Activated naive CD8-positive, alpha-beta T cell treated with anti-CD3 and anti-CD28 coated beads, Interleukin-2, amount 50 U/mL, for 24 hours (primary cell): ENCODE measurements around the gene THSD8.
"Not testable (repeated sequence)": the region's sequence is repeated elsewhere in the genome, so short reads cannot be mapped to it uniquely, and the experiment has no call there.

Experiments
- ATAC-seq: fragments of 150-1000 bp; cut with Tn5 transposase; one replicate; pipeline ENCODE4 v1.10.0; 2021
- DNase-seq: peaks from one replicate; pipeline ENCODE4 v3.0.0; 2021
- H3K27ac Mint-ChIP-seq: one replicate; pipeline ENCODE4 v1.8.0; 2021; ENCODE audit warnings: mild to moderate bottlenecking, mixed read lengths
- H3K27me3 Mint-ChIP-seq: one replicate; pipeline ENCODE4 v1.8.0; 2021; ENCODE audit warnings: mixed read lengths
- H3K36me3 Mint-ChIP-seq: one replicate; pipeline ENCODE4 v1.8.0; 2021; ENCODE audit warnings: low read depth, mixed read lengths
- H3K4me1 Mint-ChIP-seq: one replicate; pipeline ENCODE4 v1.8.0; 2021; ENCODE audit warnings: mixed read lengths
- H3K4me3 Mint-ChIP-seq: one replicate; pipeline ENCODE4 v1.8.0; 2021; ENCODE audit warnings: mild to moderate bottlenecking, moderate library complexity, mixed read lengths
- H3K9me3 Mint-ChIP-seq: one replicate; pipeline ENCODE4 v1.8.0; 2021; ENCODE audit warnings: mixed read lengths

The THSD8 gene

DNA sequence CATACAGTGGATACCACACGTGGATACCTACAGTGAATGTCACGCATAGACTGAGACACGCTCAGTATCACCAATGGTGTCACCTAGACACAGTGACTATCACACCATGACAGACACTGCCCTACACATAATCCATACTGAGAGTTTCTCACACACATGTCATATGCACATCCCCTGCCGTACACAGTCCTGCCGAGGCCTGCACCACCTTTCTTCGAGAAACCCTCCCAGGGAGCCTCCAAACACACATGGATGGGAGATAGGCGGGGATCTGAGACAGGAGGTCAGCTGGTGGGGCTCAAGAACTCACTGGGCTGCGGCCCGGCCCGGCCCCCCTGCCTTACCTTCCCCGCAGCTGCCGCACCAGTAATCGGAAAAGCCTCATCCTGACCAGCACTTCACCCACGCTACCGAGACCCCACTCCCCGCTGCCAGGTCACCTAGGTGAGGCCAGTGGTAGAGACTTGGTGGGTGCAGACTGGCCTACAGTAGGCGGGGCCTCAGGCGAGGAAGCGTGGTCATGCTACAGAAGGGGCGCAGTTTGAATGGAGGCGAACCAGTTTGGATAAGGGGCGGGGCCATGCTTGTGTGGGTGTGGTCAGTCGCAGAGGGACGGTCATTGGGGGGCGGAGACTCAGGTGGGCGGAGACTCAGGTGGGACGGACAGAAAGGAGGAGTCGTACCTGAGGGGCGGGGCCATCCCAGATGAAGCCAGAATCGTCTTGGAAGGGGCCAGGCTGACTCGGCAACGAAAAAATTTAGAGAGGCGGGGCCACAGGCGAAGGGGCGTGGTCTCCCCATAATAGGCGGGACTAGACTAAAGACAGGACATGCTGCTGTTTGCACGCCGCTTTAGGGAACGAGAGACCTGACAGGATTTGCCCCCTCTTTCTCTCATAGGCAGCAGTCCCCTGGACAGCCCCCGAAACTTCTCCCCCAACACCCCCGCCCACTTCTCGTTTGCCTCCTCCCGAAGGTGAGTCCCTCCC lies 38.5 kb downstream of the THSD8 start:
- DNase-seq: peak; percentile 71
- peaks cover 26% of the 10 kb centered on the region for H3K4me1 Mint-ChIP-seq
- no peak overlapping the region for H3K27ac Mint-ChIP-seq
- ATAC-seq: no peak
- H3K36me3 Mint-ChIP-seq: no peaks in the 10 kb centered on the region
- H3K27me3 Mint-ChIP-seq: peaks cover 76% of the 10 kb centered on the region
- H3K4me3 Mint-ChIP-seq: no peak overlapping the region
- H3K9me3 Mint-ChIP-seq: no peaks in the 10 kb centered on the region

DNA sequence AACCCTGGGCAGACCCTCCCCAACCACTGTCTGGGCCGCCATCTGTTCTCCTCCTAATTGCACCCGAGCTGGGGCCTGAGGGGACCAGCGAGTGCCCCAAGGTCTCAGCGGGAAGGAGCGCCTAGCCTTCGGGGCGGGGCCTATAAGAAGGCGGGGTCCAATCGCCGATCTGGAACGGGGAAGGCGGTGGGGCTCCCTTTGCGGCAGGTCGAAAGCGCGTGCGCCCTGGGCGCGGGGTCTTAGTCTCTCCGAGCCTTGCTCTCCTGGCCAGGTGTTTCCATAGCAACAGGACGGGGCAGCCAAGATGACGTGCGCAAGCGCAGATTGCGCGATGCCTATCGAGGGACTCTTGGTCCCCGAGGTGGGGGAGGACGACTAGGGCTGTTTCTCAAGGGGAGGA lies 39.2 kb downstream of the THSD8 start:
- H3K4me3 Mint-ChIP-seq: no peak overlapping the region
- DNase-seq: no peak
- peaks cover 26% of the 10 kb centered on the region for H3K4me1 Mint-ChIP-seq

DNA sequence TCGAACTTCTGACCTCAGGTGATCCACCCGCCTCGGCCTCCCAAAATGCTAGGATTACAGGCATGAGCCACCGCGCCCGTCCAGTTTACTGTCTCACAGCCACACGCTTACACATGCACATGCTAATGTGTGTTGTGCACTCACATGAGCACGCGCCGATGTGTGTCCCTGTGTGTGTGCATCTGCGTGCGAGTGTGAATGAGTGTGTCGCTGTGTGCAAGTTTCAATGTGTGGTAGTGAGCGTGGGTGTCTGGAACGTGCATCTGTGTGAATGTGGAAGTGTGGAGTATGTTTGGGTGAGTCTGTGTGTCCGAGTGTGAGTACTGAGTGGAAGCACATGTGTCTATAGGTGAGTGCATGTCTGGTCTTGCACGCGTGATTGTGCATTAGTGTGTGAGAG lies 40.6 kb downstream of the THSD8 start:
- ATAC-seq (no peak), DNase-seq (no peak)
- Mint-ChIP-seq H3K36me3 (no peaks in the 10 kb centered on the region), H3K27me3 (peaks cover 72% of the 10 kb centered on the region), H3K9me3 (no peaks in the 10 kb centered on the region), H3K27ac (no peak overlapping the region), H3K4me3 (no peak overlapping the region), H3K4me1 (peaks cover 26% of the 10 kb centered on the region)

More for the DNA sequence above, 39.2 kb downstream of the THSD8 start:
- ATAC-seq: no peak
- Mint-ChIP-seq H3K27ac (no peak overlapping the region), H3K9me3 (no peaks in the 10 kb centered on the region), H3K27me3 (peaks cover 72% of the 10 kb centered on the region), H3K36me3 (no peaks in the 10 kb centered on the region)

DNA sequence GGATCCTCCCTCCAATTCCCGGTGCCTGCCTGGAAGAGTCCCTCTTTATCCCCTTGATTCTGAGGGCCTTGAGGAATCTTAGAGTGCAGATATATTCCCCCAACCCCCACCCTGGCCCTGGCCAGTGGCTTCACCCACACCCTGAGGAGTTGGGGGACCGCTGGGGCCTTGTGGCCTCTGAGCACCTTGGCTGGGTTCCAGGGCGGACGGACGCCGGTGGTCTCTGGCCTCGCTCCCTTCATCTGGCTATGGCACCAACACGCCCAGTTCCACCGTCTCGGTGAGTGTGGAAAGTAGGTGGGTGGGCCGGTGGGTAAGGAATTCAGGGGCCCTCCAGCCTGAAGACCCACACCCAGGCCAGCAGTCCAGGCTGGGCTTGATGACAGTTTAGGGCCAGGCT lies 41.5 kb downstream of the THSD8 start:
- H3K36me3 Mint-ChIP-seq: no peaks in the 10 kb centered on the region
- no peak for DNase-seq
- peaks cover 26% of the 10 kb centered on the region for H3K4me1 Mint-ChIP-seq
- no peak overlapping the region for H3K4me3 Mint-ChIP-seq
- H3K27ac Mint-ChIP-seq: no peak overlapping the region
- H3K9me3 Mint-ChIP-seq: no peaks in the 10 kb centered on the region
- H3K27me3 Mint-ChIP-seq: peaks cover 72% of the 10 kb centered on the region
- ATAC-seq: no peak

DNA sequence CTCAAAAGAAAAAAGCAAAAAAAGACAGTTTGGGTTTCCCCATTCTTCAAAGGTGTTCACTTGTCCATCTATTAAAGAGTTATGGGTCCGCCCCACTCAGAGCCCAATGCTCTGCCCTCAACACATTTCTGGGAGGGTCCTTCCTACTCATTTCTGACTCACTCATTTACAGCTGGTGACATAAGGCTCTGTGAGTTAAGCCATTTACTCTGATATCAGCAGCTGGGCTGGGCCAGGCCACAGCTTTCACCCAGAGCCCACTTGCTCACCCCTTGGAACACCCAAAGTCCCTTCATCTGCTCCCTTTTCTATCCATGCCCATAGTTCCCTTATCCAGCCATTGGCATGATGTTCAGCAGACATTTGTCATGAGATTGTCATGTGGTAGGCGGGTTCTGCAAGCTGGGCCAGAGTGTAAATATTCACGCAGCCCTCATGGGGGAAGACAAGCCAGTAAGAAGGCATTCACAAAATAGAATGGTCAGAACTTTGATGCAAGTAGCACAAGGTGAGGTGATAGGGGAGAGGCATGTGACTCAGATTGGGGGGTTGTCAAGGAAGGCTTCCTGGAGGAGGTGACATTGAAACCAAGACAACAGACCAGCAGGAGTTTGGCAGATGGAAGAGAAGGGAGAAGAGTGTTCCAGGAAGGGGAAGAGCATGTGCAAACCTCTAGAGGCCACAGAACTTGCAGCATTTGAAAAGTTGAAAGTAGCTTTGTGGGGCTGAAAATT lies 42.3 kb downstream of the THSD8 start:
- Mint-ChIP-seq H3K27ac (no peak overlapping the region), H3K4me3 (no peak overlapping the region), H3K27me3 (peaks cover 71% of the 10 kb centered on the region), H3K4me1 (peaks cover 21% of the 10 kb centered on the region), H3K36me3 (no peaks in the 10 kb centered on the region), H3K9me3 (no peaks in the 10 kb centered on the region)
- no peak for ATAC-seq
- DNase-seq: no peak

DNA sequence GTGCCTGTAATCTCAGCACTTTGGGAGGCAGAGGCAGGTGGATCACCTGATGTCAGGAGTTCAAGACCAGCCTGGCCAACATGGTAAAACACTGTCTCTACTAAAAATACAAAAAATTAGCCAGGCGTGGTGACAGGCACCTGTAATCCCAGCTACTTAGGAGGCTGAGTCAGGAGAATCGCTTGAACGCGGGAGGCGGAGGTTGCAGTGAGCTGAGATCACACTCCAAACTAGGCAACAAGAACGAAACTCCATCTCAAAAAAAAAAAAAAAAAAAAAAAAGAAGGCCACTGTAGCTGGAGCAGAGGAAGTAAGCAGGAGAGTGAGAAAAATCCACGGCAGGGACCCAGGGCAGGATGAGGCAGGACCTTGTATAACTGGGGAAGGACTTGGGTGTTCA lies 44.7 kb downstream of the THSD8 start:
- ATAC-seq, H3K9me3 Mint-ChIP-seq, H3K4me3 Mint-ChIP-seq, DNase-seq, H3K27ac Mint-ChIP-seq, H3K36me3 Mint-ChIP-seq, H3K4me1 Mint-ChIP-seq: not testable (repeated sequence)
- H3K27me3 Mint-ChIP-seq: peaks cover 48% of the 10 kb centered on the region

DNA sequence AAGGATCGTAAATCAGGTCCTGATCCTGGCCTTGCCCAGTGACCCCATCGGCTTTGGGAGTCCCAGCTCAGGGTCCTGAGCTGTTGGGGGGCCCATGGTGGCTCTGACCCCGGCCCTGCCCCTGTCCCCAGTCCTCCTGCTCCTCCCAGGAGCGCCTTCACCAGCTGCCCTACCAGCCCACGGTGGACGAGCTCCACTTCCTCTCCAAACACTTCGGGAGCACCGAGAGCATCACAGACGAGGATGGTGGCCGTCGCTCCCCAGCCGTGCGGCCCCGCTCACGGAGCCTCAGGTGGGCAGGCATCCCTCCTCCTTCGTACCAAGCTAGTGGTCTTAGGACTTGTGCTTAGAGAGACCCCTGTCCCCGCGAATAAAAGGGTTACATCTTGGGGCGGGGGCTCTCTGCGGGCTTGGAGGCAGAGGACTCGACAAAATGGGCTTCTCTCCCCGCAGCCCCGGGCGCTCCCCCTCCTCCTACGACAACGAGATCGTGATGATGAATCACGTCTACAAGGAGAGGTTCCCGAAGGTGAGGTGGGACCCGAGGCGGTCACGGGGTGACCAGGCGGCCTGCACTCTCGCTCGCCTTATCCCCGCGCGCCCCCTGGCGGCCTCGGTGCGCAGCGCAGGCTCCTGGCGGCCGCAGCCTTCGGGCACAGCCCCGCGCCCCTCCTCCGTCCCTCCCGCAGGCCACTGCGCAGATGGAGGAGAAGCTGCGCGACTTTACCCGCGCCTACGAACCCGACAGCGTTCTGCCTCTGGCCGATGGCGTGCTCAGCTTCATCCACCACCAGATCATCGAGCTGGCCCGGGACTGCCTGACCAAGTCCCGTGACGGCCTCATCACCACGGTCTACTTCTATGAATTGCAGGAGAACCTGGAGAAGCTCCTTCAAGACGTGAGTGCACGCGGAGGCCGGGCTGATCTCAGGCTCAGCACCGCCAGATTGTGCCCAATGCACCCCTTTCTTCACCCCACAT lies 45.6 kb downstream of the THSD8 start:
- peaks cover 6% of the 10 kb centered on the region for H3K4me1 Mint-ChIP-seq
- DNase-seq: peak; percentile 94
- no peaks in the 10 kb centered on the region for H3K36me3 Mint-ChIP-seq
- peak overlapping the region; percentile 36 for H3K4me3 Mint-ChIP-seq
- ATAC-seq: peak; percentile 96
- H3K27ac Mint-ChIP-seq: no peak overlapping the region
- no peaks in the 10 kb centered on the region for H3K9me3 Mint-ChIP-seq
- H3K27me3 Mint-ChIP-seq: peaks cover 42% of the 10 kb centered on the region
